NCI-H1092 (cell line): ENCODE measurements around the gene TMCO4.

ENCODE experiments used
- DNase-seq: peaks from one replicate; lab custom pipeline; 2025; lab: John Stamatoyannopoulos, UW

TMCO4 gene

DNA sequence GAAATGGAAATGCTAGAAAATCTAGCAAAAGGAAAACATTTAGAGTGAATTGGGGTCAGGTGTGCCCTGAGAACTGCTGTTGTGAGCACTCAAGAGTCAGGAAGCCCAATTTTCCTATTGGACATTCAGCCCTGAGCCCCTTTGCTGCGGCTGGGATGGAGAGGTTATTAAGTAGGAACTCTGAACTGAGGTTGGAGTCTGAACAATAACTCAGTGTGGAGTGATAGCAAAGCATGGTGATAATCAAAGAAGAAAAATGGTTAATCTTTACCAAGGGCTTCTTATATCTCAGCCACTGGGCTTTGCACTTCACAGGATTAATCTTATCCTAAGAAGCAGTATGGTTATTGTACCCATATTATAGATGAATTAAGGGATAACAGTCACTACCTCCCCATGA lies 52.0 kb downstream of the TMCO4 start:
- no peak for DNase-seq

DNA sequence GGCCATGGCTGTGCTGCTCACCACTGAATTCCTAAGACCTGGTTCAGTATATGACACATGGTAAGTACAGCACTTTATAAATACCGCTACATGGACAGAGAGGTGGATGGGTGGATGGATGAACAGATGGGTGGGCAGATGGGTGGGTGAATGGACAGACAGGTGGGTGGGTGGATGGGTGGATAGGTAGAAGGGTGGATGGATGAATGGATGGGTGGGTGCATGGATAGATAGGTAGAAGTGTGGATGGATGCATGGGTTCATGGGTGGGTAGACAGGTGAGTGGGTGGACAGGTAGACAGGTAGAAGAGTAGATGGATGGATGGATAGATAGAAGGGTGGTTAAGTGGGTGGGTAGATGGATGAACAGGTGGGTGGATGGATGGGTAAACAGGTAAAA lies 54.8 kb downstream of the TMCO4 start:
- DNase-seq, result no peak

DNA sequence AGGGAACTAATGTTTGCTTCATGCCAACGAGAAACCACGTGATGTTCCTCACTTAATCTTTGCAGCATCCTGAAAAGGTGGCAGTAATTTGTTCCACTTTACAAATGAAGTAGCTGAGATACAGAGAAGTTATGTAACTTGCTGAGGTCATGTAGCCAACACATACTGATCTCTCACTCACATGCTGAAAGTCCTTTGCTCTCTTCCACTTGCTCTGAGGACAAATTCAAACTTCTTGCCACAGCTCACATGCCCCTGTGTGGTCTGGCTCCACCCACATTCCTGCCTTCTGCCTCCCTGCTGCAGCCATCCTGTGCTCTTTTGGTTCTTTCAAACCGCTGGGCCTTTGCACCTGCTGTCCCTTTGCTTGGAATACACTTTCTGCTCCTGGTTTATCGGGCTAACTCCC lies 55.4 kb downstream of the TMCO4 start:
- DNase-seq, result no peak

DNA sequence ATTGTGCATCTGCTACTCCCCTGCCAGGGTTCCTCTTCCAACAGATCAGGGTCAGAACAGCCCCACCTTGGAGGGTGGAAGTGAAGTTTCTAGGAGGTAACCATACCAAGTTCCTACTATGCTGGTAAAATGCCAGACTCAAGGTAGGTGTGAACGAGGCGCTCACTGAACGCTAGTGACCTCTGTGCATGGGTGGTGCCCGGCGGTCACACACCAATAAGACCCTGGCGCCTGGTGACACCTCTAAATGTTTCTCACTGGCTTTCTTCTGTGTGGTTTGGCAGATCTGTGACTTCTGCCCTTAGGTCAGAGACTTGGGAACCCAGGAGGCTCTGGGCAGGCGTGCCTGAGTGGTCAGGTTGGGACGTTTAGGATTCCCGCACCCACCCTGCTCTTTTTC lies 55.9 kb downstream of the TMCO4 start:
- no peak for DNase-seq

- DNase-seq, result no peak
Measured at GRCh38 chr1:19743180-19743579, 56.5 kb downstream of the TMCO4 start.

DNA sequence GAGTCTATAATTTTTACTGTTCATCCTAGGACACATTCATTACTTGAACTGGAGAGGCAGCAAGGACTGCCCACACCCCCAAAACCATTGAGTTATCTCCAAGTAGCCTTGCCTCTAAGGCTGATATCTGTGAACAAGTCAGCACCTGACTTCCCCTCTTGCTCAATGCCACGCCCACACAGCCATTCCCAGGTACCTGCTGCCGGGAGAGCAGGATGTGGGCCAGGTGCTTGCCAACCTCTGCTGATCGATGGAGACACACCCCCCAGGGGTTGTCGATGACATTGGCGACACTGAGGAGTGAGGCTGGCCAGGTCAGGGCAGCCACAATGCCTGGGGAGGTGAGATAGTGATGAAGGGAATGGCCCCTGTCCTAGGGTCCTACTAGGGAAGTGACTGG lies 60.1 kb downstream of the TMCO4 start:
- DNase-seq, result no peak

GRCh38 chr1:19738669-19739068 lies 61.0 kb downstream of the TMCO4 start:
- no peak for DNase-seq

DNA sequence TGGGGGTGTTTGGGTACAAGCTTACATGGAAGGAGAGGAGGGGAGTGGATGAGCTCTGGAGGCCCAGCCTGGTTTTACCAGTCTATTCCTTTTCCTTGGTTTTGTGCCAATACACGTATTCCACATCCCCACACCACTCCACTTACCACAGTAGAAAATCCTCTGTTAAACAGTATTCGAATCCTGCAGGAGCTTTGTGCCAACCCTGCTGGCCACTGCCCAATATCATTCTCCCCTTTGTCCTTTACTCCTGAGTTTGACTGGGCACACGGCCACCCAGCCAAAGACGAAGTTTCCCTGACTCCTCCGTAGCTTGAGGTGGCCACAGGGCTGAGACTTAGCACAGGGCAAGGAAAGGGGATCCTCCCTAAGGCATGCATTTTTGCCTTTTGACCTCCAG lies 61.6 kb downstream of the TMCO4 start:
- no peak for DNase-seq

DNA sequence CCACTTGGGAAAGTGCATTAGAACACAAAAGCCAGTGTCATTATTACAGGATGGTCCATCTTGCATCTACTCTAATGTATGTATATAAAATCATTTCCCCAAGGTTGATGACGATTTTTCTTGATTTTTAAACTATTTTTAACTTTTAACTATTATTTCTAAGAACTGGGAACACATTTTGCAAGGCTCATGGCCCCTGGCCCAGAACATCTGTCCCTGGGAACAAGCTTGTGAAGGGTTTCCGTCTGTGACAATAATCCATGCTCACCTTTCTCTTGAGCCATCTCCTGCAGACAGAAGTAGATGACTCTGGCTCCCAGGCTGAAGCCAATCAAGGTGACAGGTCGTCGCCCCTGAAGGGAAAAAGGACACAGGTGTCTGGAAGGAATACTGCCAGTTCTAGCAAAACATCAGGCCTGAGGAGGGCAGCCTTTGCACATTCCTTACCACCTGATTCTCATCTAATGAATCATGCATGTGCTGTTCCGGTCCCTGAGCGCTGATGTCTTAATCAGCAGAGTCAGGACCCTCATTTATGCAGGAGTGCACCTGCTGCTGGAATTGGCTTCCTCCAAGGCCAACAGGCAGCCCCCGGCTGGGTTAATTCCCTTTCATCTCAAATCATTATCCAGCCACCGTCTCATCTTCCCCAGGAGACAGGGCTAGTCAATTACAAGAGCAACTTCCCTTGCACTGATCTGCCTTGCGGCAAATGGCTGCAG lies 62.5 kb downstream of the TMCO4 start:
- DNase-seq, result no peak

GRCh38 chr1:19735440-19736127 lies 64.1 kb downstream of the TMCO4 start:
- DNase-seq, result no peak

DNA sequence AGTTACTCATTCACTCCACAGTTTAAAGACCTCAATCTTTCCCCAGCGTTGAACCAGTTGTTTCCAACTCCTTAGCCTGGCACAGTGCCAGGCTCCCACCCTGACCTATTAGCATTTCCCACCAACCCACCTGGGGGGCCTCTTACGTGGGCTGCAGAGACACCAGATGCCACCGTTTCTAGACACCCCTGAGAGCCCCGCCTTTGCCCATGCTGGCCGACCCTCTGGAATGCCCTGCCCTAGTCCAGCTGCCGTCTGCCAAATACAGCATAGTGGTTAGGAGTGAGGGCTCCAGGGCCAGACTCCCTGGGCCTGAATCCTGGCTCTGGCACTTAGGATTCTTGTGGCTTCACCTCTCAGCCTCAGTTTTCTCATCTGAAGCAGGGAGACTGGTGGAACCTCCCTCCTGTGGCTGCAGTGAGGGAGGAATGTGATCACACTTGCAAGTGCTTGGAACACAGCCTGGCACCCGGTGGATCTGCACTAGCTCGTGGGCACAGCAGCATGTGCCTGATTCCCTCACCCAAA lies 65.2 kb downstream of the TMCO4 start:
- no peak for DNase-seq

DNA sequence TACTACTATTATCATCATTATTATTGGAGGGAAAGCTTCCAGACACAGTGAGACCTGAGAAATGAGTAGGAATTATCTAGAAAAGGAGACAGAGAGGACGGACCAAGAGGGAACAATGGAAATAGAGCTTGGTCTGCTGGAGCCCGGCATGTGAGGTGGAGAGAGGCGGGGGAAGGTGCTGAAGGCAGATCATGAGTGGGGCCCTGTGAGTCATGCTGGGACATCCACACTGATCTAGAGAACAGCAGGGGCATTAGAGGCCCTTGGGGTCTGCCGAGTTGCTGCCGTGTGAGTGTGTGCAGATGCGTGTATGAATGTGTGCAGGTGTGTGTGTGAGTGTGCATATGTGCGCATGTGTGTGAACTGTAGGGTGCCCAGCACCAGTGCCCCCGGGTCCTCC lies 65.7 kb downstream of the TMCO4 start:
- no peak for DNase-seq

GRCh38 chr1:19733615-19734014 lies 66.1 kb downstream of the TMCO4 start:
- DNase-seq, result no peak

- DNase-seq, result no peak
Measured at GRCh38 chr1:19731311-19731821, 68.3 kb downstream of the TMCO4 start.

DNA sequence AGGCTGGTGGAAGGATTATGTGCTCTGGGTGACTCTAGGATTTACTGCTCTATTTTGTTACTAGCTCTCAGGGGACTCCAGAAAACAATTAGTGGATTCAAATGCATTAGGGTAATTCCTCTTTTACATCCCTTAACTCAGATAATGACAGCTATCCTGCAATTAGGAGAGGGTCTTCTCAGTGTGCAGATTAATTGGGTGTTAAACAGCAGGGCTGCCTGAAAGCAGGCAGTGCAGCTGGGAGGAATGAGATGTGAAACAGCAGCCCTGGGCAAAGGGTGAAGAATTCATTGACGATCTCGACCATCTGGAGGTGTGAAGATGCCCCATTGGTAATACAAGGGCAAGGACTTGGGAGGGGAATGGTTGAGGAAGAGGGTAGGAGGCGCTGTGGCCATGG lies 68.9 kb downstream of the TMCO4 start:
- no peak for DNase-seq

DNA sequence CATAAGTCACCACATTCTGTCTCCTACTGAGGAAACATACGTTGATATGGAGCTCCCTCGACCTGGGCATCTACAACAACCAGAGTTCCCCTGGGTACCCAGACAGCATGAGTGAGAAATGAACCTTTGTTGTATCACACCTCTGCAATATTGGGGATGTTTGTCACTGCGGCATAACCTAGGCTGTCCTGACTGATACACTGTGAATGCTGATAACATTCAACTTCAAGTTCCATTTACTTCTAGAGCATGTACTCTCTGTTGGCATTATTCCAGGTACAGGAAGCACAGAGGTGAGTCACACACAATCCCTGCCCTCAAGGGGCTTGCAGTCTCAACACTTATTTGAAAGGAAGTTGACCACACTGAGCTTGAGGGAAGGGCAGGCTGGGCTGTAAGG lies 69.5 kb downstream of the TMCO4 start:
- DNase-seq, result no peak

DNA sequence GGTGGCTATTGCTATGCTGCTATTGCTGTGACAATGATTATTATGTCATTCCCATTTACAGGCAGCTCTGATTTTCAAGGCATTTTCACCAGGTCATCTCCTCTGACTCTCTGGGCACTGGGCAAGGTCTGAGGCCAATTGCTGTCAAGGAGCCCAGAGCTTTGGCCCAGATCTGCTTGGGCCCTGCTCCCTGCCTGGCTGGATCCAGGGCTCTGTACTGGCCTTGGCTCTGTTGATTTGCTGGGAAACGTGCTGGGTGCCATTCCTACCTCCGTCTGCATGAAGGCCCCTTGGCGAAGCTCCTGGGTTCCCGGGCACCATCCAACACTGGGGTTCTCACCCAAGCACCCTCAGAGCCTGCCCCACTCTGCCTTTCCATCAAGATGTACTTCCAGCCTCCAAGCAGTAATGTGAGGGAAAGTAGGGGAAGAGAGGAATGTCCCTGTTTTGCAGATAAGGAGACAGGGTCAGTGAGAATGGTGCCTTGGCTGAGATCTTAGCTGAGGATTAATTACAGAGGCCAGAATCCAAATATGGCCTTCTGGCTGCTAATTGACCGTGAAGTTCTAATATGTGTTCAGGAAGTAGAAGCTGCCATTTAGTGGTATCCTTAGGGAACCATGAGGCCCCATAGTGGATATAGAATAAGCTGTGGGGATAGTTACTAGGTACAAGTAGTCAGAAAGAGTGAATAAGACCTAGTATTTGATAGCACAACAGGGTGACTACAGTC lies 71.1 kb downstream of the TMCO4 start:
- DNase-seq, result no peak

- no peak for DNase-seq
Measured at GRCh38 chr1:19725606-19726005, 74.1 kb downstream of the TMCO4 start.

- DNase-seq, result no peak
Measured at GRCh38 chr1:19723874-19724273, 75.8 kb downstream of the TMCO4 start.

GRCh38 chr1:19720973-19721372 lies 78.7 kb downstream of the TMCO4 start:
- no peak for DNase-seq

GRCh38 chr1:19720174-19720573 lies 79.5 kb downstream of the TMCO4 start:
- DNase-seq, result no peak

- DNase-seq, result no peak
Measured at GRCh38 chr1:19717467-19717866, 82.2 kb downstream of the TMCO4 start.
